ENCODE results near the gene PIK3R6.

PIK3R6 gene

DNA sequence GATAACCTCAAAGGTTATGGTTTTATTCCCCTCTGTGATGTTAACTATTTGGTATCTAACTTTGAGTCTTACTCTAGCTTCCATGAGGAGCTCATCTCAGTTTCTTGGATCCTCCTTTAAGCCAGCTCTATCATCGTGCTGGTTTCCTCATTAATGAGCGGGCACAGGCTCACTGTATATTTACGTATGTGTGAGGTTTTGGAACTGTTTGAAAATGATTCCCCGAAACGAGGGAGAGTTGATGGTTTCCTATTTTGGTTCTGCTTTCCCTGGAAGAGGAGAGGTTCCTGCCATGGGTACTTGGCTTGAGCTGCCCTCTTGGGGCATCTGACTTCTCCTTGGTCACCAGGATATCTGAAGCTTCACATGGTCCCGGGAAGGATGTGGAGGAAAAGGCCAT is 32.7 kb upstream of the PIK3R6 start:
- no peak overlapping the region for H3K4me3 ChIP-seq (ENCODE audit: low read length)
- TF ChIP-seq, protein P1, sequence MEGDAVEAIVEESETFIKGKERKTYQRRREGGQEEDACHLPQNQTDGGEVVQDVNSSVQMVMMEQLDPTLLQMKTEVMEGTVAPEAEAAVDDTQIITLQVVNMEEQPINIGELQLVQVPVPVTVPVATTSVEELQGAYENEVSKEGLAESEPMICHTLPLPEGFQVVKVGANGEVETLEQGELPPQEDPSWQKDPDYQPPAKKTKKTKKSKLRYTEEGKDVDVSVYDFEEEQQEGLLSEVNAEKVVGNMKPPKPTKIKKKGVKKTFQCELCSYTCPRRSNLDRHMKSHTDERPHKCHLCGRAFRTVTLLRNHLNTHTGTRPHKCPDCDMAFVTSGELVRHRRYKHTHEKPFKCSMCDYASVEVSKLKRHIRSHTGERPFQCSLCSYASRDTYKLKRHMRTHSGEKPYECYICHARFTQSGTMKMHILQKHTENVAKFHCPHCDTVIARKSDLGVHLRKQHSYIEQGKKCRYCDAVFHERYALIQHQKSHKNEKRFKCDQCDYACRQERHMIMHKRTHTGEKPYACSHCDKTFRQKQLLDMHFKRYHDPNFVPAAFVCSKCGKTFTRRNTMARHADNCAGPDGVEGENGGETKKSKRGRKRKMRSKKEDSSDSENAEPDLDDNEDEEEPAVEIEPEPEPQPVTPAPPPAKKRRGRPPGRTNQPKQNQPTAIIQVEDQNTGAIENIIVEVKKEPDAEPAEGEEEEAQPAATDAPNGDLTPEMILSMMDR (conservative IDR thresholded peaks at IDR 0.05; ENCODE audit: low read depth, low read length) = no peak
- DNase-seq (ENCODE audit: low read depth) = no peak

DNA sequence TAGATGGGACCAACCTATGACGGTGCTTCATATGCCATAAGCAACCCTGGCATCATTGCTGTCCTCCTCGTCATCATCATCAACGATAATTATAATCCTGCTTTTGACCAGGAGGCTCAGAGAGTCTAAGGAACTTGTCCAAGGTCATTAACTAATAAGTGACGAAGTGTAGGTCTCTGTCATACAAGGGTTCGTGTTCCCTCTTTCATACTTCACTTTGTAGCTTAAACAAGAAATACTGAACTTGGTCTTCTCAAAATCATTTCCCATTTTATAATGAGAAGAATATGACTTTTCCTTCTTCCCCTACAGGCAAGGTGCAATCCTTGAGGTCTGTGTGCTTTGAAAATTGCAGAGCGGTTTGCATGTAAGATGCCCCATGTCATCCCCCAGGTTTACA is 31.2 kb upstream of the PIK3R6 start:
- H3K4me3 ChIP-seq (ENCODE audit: low read length) = no peak overlapping the region
- DNase-seq (ENCODE audit: low read depth) = no peak
- TF ChIP-seq, protein P1 (conservative IDR thresholded peaks at IDR 0.05; ENCODE audit: low read depth, low read length) = no peak

DNA sequence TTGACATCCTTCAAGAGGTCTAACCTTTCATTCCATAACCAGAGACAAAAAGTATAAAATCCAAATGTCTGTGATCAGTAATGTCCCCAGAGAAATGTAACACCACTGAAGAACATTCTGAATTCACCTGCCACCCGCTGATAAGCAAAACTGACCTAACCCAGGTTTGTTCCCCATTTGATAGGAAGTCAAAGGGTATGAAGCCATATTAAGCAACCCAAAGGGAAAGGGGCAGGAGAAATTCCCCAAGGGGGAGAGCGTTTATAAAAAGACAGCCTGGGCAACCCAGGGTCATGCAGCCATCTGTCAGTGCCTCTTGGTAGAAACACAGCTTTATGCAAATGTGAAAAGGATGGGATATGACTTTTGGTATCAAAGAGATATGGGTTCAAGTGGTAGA is 30.7 kb upstream of the PIK3R6 start:
- no peak for DNase-seq (ENCODE audit: low read depth)
- TF ChIP-seq, protein P1 (conservative IDR thresholded peaks at IDR 0.05; ENCODE audit: low read depth, low read length) = no peak
- H3K4me3 ChIP-seq (ENCODE audit: low read length) = no peak overlapping the region

DNA sequence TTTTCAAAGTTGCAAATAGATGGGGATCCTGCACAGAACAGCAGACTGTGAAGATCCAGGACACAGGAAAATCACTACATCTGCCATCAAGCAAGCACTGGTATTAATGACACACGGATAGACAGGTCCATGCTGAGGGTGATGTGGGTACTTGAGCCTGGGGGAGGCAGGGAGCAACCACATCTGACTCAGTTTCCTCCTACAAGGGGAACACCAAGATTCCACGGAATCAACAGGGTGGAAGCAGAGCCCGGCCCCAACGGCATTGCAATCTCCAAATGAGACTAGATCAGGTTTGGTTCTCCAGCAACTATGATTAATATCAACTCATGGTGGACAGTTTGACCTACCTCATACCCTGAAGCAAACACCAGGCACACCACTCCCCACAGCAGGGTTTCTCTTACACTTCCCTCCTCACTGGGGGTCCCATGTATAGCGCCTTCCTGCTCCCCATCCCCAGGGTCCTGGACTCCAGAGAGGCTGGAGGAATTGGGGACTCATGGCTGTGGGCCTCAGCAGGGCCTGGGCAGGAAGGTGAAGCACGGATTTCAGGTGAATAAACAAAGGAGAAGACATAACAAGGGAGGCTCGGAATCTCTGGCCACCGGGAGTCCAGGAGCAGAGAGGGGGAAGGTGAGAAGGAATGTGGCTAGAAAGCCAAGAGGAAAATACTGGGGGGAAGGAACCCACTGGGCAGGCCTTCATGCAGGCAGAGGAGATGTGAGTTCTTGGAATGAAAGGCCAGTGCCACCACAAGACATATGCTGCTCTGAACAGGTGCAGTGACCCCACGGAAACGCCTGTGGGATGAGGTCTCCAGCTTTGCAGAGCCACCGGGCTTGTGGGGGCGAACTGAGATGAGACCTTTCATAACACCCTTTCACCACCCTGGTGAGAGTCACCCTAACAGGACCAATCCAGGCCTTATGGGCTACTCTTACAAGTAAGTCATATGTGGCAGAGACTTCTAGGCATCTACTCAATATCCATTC is 29.5 kb upstream of the PIK3R6 start:
- no peak for DNase-seq (ENCODE audit: low read depth)
- TF ChIP-seq, protein P1 (conservative IDR thresholded peaks at IDR 0.05; ENCODE audit: low read depth, low read length) = no peak
- no peak overlapping the region for H3K4me3 ChIP-seq (ENCODE audit: low read length)

DNA sequence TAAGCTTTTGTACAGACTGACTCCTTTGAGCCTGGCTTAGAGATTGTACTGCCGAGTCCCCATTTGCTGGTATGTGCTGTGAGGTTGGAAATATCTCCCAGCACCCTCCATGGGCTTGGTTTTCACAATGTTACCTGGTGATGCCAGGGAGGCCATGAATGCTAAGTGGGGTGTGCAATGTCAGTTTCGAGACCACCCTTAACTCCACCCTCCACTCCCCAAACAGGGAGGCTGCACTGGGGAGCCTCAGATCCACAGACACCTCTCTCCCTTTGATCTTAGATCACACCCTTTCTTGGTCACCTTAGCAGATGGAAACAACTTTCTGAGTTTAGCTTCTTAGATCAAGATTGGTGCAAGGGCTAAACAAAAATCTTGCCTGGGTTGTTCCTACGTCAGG is 28.6 kb upstream of the PIK3R6 start:
- TF ChIP-seq, protein P1 (conservative IDR thresholded peaks at IDR 0.05; ENCODE audit: low read depth, low read length) = no peak
- DNase-seq (ENCODE audit: low read depth) = no peak
- no peak overlapping the region for H3K4me3 ChIP-seq (ENCODE audit: low read length)

DNA sequence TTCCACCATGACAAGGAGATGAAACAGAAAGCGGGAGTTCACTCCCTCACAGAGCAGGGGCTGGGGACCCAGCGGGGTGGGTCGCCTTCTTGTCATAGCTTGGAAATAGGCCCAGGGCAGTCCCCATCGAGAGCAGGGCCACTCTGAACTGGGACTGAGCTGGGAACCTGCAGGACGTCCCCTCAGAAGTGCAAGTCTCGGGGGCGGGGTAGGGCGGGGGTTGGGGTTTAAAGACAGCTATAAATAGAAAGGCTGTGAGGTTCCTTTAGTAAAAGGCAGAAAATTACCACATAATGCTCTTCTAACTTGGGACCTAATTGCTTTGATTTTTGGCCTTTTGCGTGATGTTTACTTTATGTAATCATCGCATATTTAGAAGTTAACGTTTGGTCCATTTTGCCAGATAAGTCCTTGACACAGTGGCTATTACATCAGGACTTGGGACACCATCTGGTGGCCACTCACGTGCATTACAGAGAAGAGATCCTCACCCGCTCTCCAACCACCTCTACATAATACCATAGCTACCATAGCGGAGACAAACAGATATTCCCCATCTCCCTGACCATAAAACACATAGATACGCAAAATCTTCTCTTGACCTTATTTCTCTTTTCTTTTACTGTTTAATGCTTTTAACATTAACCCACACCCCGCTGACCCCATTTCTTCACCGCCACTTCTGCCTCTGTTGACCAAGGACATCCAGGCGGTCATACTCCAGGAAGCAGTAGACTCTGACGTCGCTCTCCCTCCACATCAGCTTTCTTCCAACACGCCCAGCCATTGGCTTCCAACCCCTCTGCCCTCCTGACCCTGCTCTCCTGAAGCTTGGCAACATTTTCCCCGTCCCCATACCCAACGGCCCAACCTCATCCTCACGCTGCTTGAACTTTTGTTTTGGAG is 27.5 kb upstream of the PIK3R6 start:
- H3K4me3 ChIP-seq (ENCODE audit: low read length) = no peak overlapping the region
- DNase-seq (ENCODE audit: low read depth) = no peak
- TF ChIP-seq, protein P1 (conservative IDR thresholded peaks at IDR 0.05; ENCODE audit: low read depth, low read length) = peak; percentile 81
